K562 (cell line): ENCODE data around the gene KMT2A. TPM values are rescaled to one million over a fixed set of nuclear protein-coding genes. Genes with fewer than 3 reads are reported as not detected.
A peak's percentile ranks its signal among the peaks of the same experiment; 100 is the strongest.

Experiments
- ATF7 ChIP-seq: fragments of 450-650 bp; IDR thresholded peaks from 2 replicates; pipeline ENCODE4 v1.7.1; 2014; ENCODE audit warnings: mild to moderate bottlenecking, moderate library complexity
- CREB1 ChIP-seq, 2 experiments: sonication (generic) in 1 of 2; formaldehyde crosslinking in 1 of 2; IDR thresholded peaks; 2 replicates each; pipeline versions ENCODE4 v1.6.1 to v1.8.0; 2012 to 2022; ENCODE audit warnings: inconsistent platforms in 1 of 2, mild to moderate bottlenecking in 1 of 2, missing genetic modification reagents in 1 of 2, moderate library complexity in 1 of 2
- CXXC5 ChIP-seq: fragments of 250-450 bp; sonication (Bioruptor Pico); IDR thresholded peaks from 2 replicates; pipeline ENCODE4 v1.8.0; 2022; ENCODE audit warnings: inconsistent platforms, mild to moderate bottlenecking, moderate library complexity
- GMEB1 ChIP-seq: fragments of 250-450 bp; sonication (Bioruptor Pico); IDR thresholded peaks from 2 replicates; pipeline ENCODE4 v1.4.0; 2020; ENCODE audit warnings: mild to moderate bottlenecking
- HDAC1 ChIP-seq, 2 experiments: fragments of 450-650 bp; IDR thresholded peaks; 2 replicates each; pipeline ENCODE4 v1.6.1; 2016 to 2017; ENCODE audit warnings: inconsistent platforms in 1 of 2, mild to moderate bottlenecking in 1 of 2, moderate library complexity in 1 of 2
- HMG20B ChIP-seq: fragments of 250-450 bp; sonication (Bioruptor Pico); IDR thresholded peaks from 2 replicates; pipeline ENCODE4 v1.5.0; 2021; ENCODE audit warnings: mild to moderate bottlenecking
- KLF16 ChIP-seq: IDR thresholded peaks from 2 replicates; pipeline ENCODE4 v1.6.1; 2016; ENCODE audit warnings: antibody characterized with exemption
- MTF1 ChIP-seq: fragments of 250-450 bp; sonication (Bioruptor Pico); IDR thresholded peaks from 2 replicates; pipeline ENCODE4 v1.9.0; 2021; ENCODE audit warnings: moderate library complexity, mild to moderate bottlenecking, inconsistent platforms, borderline replicate concordance
- MXI1 ChIP-seq: IDR thresholded peaks from 2 replicates; pipeline ENCODE4 v1.6.1; 2011; ENCODE audit warnings: low read depth, mild to moderate bottlenecking, improper control_type of control experiment, low read length
- NFIC ChIP-seq: fragments of 450-650 bp; IDR thresholded peaks from 2 replicates; pipeline ENCODE4 v1.6.1; 2017; ENCODE audit warnings: mild to moderate bottlenecking, inconsistent platforms
- NR2C2 ChIP-seq, 2 experiments: fragments of 200-800 bp in 1 of 2; sonication (Bioruptor generic) in 1 of 2; sonication (generic) in 1 of 2; formaldehyde crosslinking in 1 of 2; IDR thresholded peaks; 2 replicates each; pipeline versions ENCODE4 v1.6.1 to v1.8.0; 2016 to 2022; ENCODE audit warnings: mild to moderate bottlenecking in 1 of 2, missing compliant biosample characterization in 1 of 2, missing genetic modification characterization in 1 of 2, missing genetic modification reagents in 1 of 2
- OTX1 ChIP-seq: fragments of 450-650 bp; formaldehyde crosslinking; IDR thresholded peaks from 2 replicates; pipeline ENCODE4 v1.4.0; 2022; ENCODE audit warnings: mild to moderate bottlenecking
- SFPQ ChIP-seq: fragments of 200-400 bp; formaldehyde crosslinking; IDR thresholded peaks from 2 replicates; pipeline ENCODE4 v1.6.1; 2017; ENCODE audit warnings: mild to moderate bottlenecking, low read depth, low read length, moderate library complexity
- SMAD3 ChIP-seq: fragments of 450-650 bp; formaldehyde crosslinking; conservative IDR thresholded peaks from 2 replicates; pipeline ENCODE4 v1.4.0; 2020; ENCODE audit warnings: mild to moderate bottlenecking
- TRIM24 ChIP-seq, 2 experiments: fragments of 450-650 bp; IDR thresholded peaks; 2 replicates each; pipeline ENCODE4 v1.6.1; 2016
- U2AF2 ChIP-seq: fragments of 200-400 bp; formaldehyde crosslinking; optimal IDR thresholded peaks from 2 replicates; pipeline ENCODE3; 2017; ENCODE audit warnings: low read depth, mild to moderate bottlenecking, low read length
- XRCC4 ChIP-seq: IDR thresholded peaks from one replicate; pipeline ENCODE4 v1.6.1; 2011; ENCODE audit not compliant: insufficient read depth, insufficient read length; ENCODE audit errors: extremely low read depth
- ZBTB12 ChIP-seq: fragments of 250-450 bp; sonication (Bioruptor Pico); IDR thresholded peaks from 2 replicates; pipeline ENCODE4 v1.4.0; 2020
- ZBTB5 ChIP-seq: fragments of 450-650 bp; IDR thresholded peaks from 2 replicates; pipeline ENCODE4 v1.6.1; 2017; ENCODE audit warnings: antibody characterized with exemption
- ZNF239 ChIP-seq: fragments of 250-450 bp; sonication (Bioruptor Pico); IDR thresholded peaks from 2 replicates; pipeline ENCODE4 v1.4.0; 2020; ENCODE audit warnings: mild to moderate bottlenecking
- ZNF3 ChIP-seq: fragments of 250-450 bp; sonication (Bioruptor Pico); IDR thresholded peaks from 2 replicates; pipeline ENCODE4 v1.5.0; 2021; ENCODE audit warnings: mild to moderate bottlenecking, moderate library complexity
- ZNF511 ChIP-seq: sonication (generic); formaldehyde crosslinking; IDR thresholded peaks from 2 replicates; pipeline ENCODE4 v1.8.0; 2022; ENCODE audit warnings: mild to moderate bottlenecking, missing genetic modification reagents
- polyA plus RNA-seq, 8 experiments: library from polyadenylated mRNA; depleted of rRNA in 4 of 8; stranded (reverse) in 5 of 8; unstranded in 3 of 8; fragments of >200 nt; fragmentation: Nextera tagmentation in 2 of 8; fragmentation: Illumina TruSeq in 1 of 8; extraction: Ambion mirVana in 2 of 8; extraction: Trizol in 1 of 8; gene quantifications; 2 replicates each; pipeline versions ENCODE4 v1.2.1 to v1.2.3, GENCODE V29; 2011 to 2014; ENCODE audit warnings: inconsistent platforms in 1 of 8, missing spikeins in 1 of 8
- total RNA-seq, 7 experiments: library from RNA; depleted of rRNA in 6 of 7; stranded (reverse); fragments of >200 nt in 6 of 7; fragmentation: Illumina TruSeq in 2 of 7; extraction: Trizol in 2 of 7; gene quantifications; 2 replicates each; pipeline versions ENCODE4 v1.2.1 to v1.2.3, GENCODE V29; 2011 to 2021; ENCODE audit warnings: low replicate concordance in 1 of 7

Gene KMT2A
- total and polyA plus RNA-seq, 9 of the 15 experiments (the other 6 are each of a cell fraction or from before 2014, with no cell fraction given): 9.6 to 59.9 (median 32.6) TPM

GRCh38 chr11:118438314-118438931, 2.1 kb downstream of the KMT2A start (continued):
- TF ChIP-seq ZNF3 (CRISPR knock-in tag) (no peak), U2AF2 (no peak), MXI1 (no peak), NFIC (no peak), XRCC4 (no peak), HMG20B (CRISPR knock-in tag) (no peak), ZNF511 (CRISPR knock-in tag) (no peak), ZBTB5 (no peak), ZBTB12 (no peak), ATF7 (no peak), MTF1 (CRISPR knock-in tag) (no peak), TRIM24 (IDR thresholded peaks at IDR 0.05) (no peak), NR2C2 (CRISPR knock-in tag; IDR thresholded peaks at IDR 0.05) (no peak), NR2C2 (tag; IDR thresholded peaks at IDR 0.05) (no peak), SMAD3 (CRISPR knock-in tag) (no peak), KLF16 (no peak; the same call in 1 of the 2 replicates), ZNF239 (CRISPR knock-in tag) (no peak), SFPQ (no peak), CREB1 (IDR thresholded peaks at IDR 0.05) (0 out of 2 replicates have a peak, but pooled peaks have one; percentile 8), CREB1 (CRISPR knock-in tag; IDR thresholded peaks at IDR 0.05) (no peak), HDAC1 (IDR thresholded peaks at IDR 0.05) (peak in 1 of 2 experiments; percentile 64; a peak in 1 of 4 replicates), OTX1 (CRISPR knock-in tag) (no peak), CXXC5 (no peak), GMEB1 (no peak)
